GM23248 (cell line): ENCODE data around the gene FKBP1A.

Source experiments
- EZH2 ChIP-seq: fragments of 200-600 bp; sonication (generic); IDR thresholded peaks from 2 replicates; pipeline ENCODE4 v1.6.1; 2018; ENCODE audit warnings: antibody characterized with exemption, mild to moderate bottlenecking; ENCODE audit not compliant: insufficient read depth, poor library complexity, severe bottlenecking
- EZH2phosphoT487 ChIP-seq: fragments of 200-600 bp; sonication (generic); IDR thresholded peaks from 2 replicates; pipeline ENCODE4 v1.6.1; 2018; ENCODE audit warnings: antibody characterized with exemption, moderate library complexity, mild to moderate bottlenecking, low read depth; ENCODE audit not compliant: insufficient read depth

DNA sequence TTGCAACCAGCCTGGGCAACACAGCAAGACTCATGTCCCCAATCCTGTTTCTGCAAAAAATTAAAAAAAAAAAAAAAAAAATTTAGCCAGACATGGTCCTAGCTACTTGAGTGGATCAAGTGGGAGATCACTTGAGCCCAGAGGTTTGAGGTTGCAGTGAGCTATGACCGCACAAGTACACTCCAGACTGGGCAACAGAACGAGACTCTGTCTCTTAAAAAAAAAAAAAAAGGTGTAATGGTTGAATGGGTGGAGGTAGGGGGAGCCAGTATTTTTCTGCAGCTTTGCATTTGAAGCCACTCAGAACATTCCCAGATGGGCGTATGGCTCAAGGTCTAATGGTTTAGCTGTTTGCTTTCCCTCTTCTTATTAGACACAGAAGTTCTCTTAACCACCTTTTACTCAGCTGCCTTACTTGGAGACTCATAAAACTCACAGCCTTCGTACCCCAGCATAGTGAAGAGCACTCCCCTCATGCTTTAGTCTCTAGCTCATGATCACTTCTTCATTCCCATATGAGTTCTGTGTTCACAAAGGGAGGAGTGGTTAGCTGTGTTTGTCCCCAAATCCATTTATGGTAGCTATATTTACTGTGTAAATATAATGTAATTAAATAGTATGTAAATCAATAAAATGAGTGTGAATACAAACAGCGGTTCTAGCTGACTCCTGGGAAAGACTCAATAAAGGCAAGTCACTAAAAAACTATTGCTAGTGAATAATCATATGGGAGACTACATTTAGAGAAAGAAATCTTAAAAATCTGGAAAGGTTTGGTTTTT is 9.0 kb downstream of the FKBP1A start:
- TF ChIP-seq EZH2 (no peak), EZH2phosphoT487 (no peak)
